Smooth muscle cell (in vitro differentiated cells): ENCODE results near the gene TMEM271. TPM values are rescaled to one million over a fixed set of nuclear protein-coding genes. Genes with fewer than 3 reads are reported as not detected.

ENCODE experiments used
- DNase-seq: peaks from one replicate; lab custom pipeline; 2025; ENCODE audit not compliant: unreplicated experiment; lab: John Stamatoyannopoulos, UW
- H2AFZ ChIP-seq: fragments of 200-600 bp; sonication (generic); 2 replicates; pipeline ENCODE4 v1.6.0; 2016; ENCODE audit warnings: antibody characterized with exemption, low read depth, mild to moderate bottlenecking
- H3F3A ChIP-seq: fragments of 200-600 bp; sonication (generic); 2 replicates; pipeline ENCODE4 v1.6.0; 2017; ENCODE audit warnings: antibody characterized with exemption, low read depth
- H3K27ac ChIP-seq: fragments of 200-600 bp; sonication (generic); 2 replicates; pipeline ENCODE4 v1.5.1; 2016; ENCODE audit warnings: low read depth, mild to moderate bottlenecking
- H3K27me3 ChIP-seq: fragments of 200-600 bp; sonication (generic); 2 replicates; pipeline ENCODE4 v1.6.1; 2016; ENCODE audit warnings: low read depth, mild to moderate bottlenecking
- H3K36me3 ChIP-seq: fragments of 200-600 bp; sonication (generic); 2 replicates; pipeline ENCODE4 v1.5.1; 2016; ENCODE audit warnings: low read depth
- H3K4me1 ChIP-seq: fragments of 200-600 bp; sonication (generic); 2 replicates; pipeline ENCODE4 v1.5.1; 2016; ENCODE audit warnings: low read depth
- H3K4me2 ChIP-seq: fragments of 200-600 bp; sonication (generic); 2 replicates; pipeline ENCODE4 v1.6.0; 2016; ENCODE audit warnings: mild to moderate bottlenecking
- H3K4me3 ChIP-seq: fragments of 200-600 bp; sonication (generic); 2 replicates; pipeline ENCODE4 v1.5.1; 2016; ENCODE audit warnings: mild to moderate bottlenecking
- H3K79me2 ChIP-seq: fragments of 200-600 bp; sonication (generic); 2 replicates; pipeline ENCODE4 v1.6.0; 2016; ENCODE audit warnings: low read depth, mild to moderate bottlenecking
- H3K9ac ChIP-seq: fragments of 200-600 bp; sonication (generic); 2 replicates; pipeline ENCODE4 v1.6.0; 2016; ENCODE audit warnings: low read depth
- H3K9me3 ChIP-seq: fragments of 200-600 bp; sonication (generic); replicated peaks from 2 replicates; pipeline ENCODE4 v1.5.1; 2016; ENCODE audit warnings: low read depth
- H4K20me1 ChIP-seq: fragments of 200-600 bp; sonication (generic); 2 replicates; pipeline ENCODE4 v1.6.0; 2016; ENCODE audit warnings: low read depth
- WGBS: methylation state at CpG from one replicate; pipeline ENCODE4 v1.1.7; 2016; ENCODE audit warnings: low lambda C conversion rate; 5-methylcytosine and 5-hydroxymethylcytosine counted together
- polyA plus RNA-seq: library from polyadenylated mRNA; unstranded; fragments of >200 nt; fragmentation: Nextera tagmentation; extraction: Ambion mirVana; gene quantifications from 2 replicates; pipeline ENCODE4 v1.2.1, GENCODE V29; 2016
- total RNA-seq: library from RNA; depleted of rRNA; stranded (reverse); fragments of >200 nt; gene quantifications from 2 replicates; pipeline ENCODE4 v1.2.3, GENCODE V29; 2014
- TF ChIP-seq, protein P1 (sequence below): fragments of 200-600 bp; sonication (generic); IDR thresholded peaks from 2 replicates; pipeline ENCODE4 v1.5.1; 2017; ENCODE audit warnings: borderline replicate concordance, mild to moderate bottlenecking, antibody characterized with exemption; ENCODE audit not compliant: insufficient read depth, poor library complexity, severe bottlenecking

The TMEM271 gene
- total and polyA plus RNA-seq, 2 experiments from 2014 or later, result not detected

DNA sequence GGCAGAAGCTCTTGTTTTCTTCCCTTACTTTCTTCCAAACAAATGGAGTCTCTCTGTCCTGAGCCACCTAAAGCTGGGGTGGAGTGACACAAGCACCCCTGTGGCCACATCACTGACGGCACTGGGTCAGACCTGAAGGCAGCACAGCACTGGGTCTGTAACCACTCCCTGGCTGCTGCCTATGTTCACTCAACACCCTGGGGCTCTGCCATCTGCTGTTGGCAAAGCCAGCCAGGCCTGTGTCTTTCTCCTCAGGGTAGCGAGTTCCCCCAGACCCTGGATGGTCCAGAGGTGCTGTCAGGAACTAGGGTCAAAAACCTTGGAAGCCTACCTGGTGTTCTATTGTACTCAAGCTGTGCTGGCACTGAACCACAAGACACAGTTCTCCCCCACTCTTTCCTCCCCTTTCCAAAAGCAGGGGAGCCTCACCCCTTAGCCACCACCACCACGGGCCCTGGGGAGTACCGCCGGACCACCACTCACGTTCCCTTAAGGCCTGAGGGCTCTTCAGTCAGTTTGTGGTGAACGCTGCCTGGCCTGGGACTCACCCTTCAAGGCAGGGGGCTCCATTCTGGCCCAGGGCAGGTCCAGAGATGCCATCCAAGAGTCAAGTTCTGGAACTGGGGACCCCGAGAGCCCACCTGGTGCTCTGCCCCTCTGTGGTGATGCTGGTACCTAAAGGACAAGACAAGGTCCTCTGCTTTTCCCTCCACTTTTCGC lies 31.5 kb downstream of the TMEM271 start:
- H3K4me2 ChIP-seq, result no peak overlapping the region
- TF ChIP-seq, protein P1, sequence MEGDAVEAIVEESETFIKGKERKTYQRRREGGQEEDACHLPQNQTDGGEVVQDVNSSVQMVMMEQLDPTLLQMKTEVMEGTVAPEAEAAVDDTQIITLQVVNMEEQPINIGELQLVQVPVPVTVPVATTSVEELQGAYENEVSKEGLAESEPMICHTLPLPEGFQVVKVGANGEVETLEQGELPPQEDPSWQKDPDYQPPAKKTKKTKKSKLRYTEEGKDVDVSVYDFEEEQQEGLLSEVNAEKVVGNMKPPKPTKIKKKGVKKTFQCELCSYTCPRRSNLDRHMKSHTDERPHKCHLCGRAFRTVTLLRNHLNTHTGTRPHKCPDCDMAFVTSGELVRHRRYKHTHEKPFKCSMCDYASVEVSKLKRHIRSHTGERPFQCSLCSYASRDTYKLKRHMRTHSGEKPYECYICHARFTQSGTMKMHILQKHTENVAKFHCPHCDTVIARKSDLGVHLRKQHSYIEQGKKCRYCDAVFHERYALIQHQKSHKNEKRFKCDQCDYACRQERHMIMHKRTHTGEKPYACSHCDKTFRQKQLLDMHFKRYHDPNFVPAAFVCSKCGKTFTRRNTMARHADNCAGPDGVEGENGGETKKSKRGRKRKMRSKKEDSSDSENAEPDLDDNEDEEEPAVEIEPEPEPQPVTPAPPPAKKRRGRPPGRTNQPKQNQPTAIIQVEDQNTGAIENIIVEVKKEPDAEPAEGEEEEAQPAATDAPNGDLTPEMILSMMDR, result no peak
- no peaks in the 10 kb centered on the region for H3K9me3 ChIP-seq
- H3K27me3 ChIP-seq, result no peaks in the 10 kb centered on the region
- 90% methylated on average over 9 of the region's 9 CpGs for whole genome bisulfite sequencing
- no peaks in the 10 kb centered on the region for H3F3A ChIP-seq
- no peak overlapping the region for H3K27ac ChIP-seq
- H3K36me3 ChIP-seq, result no peaks in the 10 kb centered on the region
- H3K4me1 ChIP-seq, result no peaks in the 10 kb centered on the region
- H3K4me3 ChIP-seq, result no peak overlapping the region
- H3K9ac ChIP-seq, result no peak overlapping the region
- no peak overlapping the region for H2AFZ ChIP-seq
- no peaks in the 10 kb centered on the region for H3K79me2 ChIP-seq
- no peak for DNase-seq
- H4K20me1 ChIP-seq, result no peaks in the 10 kb centered on the region

DNA sequence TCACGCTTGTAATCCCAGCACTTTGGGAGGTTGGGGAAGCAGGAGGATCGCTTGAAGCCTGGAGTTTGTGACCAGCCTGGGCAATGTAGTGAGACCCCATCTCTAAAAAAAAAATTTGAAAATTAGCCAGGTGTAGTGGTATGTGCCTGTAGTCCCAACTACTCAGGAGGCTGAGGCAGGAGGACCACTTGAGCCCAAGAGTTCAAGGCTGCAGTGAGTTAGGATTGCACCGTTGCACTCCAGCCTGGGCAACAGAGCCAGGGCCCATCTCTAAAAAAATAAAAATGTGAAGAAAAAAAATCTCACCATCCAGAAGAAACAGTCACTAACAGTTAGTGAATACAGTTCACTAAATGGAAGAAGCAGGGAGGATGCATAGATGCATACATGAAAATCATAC lies 34.8 kb downstream of the TMEM271 start:
- H3K9ac ChIP-seq, result no peak overlapping the region
- H3K27ac ChIP-seq, result no peak overlapping the region
- H4K20me1 ChIP-seq, result no peaks in the 10 kb centered on the region
- TF ChIP-seq, protein P1, result no peak
- H3F3A ChIP-seq, result no peaks in the 10 kb centered on the region
- no peak overlapping the region for H3K4me2 ChIP-seq
- no peaks in the 10 kb centered on the region for H3K4me1 ChIP-seq
- H3K79me2 ChIP-seq, result no peaks in the 10 kb centered on the region
- H3K36me3 ChIP-seq, result no peaks in the 10 kb centered on the region
- H3K4me3 ChIP-seq, result no peak overlapping the region
- WGBS, result 97% methylated on average over 3 of the region's 3 CpGs
- no peaks in the 10 kb centered on the region for H3K27me3 ChIP-seq
- DNase-seq, result no peak
- H3K9me3 ChIP-seq, result no peaks in the 10 kb centered on the region
- no peak overlapping the region for H2AFZ ChIP-seq

DNA sequence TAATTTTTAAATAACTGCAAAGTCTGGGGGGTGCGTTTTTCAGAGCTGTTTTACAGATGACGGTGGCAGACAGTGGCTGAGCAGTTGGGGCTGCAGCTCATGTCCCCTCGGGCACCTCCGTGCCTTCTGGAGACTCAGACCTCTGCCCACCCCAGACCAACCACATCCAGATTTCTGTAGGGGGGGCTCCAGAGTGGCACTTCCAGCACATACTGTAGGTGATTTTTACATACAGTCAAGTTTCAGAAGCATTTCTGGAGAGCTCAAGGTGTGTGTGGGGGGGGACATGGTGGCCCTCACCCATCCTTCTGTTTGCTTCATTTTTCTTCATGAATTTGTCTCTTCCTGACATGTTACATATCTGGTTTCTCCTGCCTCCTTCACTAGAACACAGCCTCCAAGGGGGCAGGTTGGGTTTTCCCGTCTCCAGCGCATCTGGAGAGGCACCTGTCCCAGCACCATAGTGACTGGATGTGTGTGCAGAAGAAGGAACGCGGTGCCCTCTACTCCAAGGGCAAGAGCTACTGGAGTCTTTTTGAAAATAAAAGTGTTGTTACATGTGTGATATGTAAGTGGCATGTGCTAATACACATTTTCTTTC lies 37.5 kb downstream of the TMEM271 start:
- no peak for DNase-seq
- no peaks in the 10 kb centered on the region for H3F3A ChIP-seq
- no peaks in the 10 kb centered on the region for H3K4me1 ChIP-seq
- TF ChIP-seq, protein P1, result no peak
- 95% methylated on average over 8 of the region's 8 CpGs for WGBS
- no peak overlapping the region for H3K27ac ChIP-seq
- no peak overlapping the region for H3K4me2 ChIP-seq
- no peaks in the 10 kb centered on the region for H4K20me1 ChIP-seq
- H3K9me3 ChIP-seq, result no peaks in the 10 kb centered on the region
- no peak overlapping the region for H3K4me3 ChIP-seq
- H2AFZ ChIP-seq, result no peak overlapping the region
- no peaks in the 10 kb centered on the region for H3K79me2 ChIP-seq
- no peaks in the 10 kb centered on the region for H3K27me3 ChIP-seq
- no peak overlapping the region for H3K9ac ChIP-seq
- no peaks in the 10 kb centered on the region for H3K36me3 ChIP-seq
